HepG2 (cell line): ENCODE data around the gene CLIC6. TPM values are rescaled to one million over a fixed set of nuclear protein-coding genes. Genes with fewer than 3 reads are reported as not detected.

Experiments used
- ATAC-seq: fragments of 200-7000 bp; cut with Tn5 transposase; 3 replicates; pipeline ENCODE4 v1.9.1; 2020; ENCODE audit warnings: mild to moderate bottlenecking, moderate library complexity
- BruUV-seq: library from RNA; stranded (reverse); fragments of 400-500 nt; replicated peaks from 2 replicates; lab custom pipeline; 2021; lab: Mats Ljungman, UMichigan
- CTCF ChIA-PET: fragments of 300-600 bp; formaldehyde crosslinking; extraction: SDS; loops from one replicate; lab custom pipeline; 2021; ENCODE audit warnings: low total read pairs, inconsistent platforms, low intra/inter-chr PET ratio; lab: Yijun Ruan, JAX
- POLR2A ChIA-PET: fragments of 350-600 bp; sonication (Branson Sonifier 250); formaldehyde crosslinking; loops from one replicate; lab custom pipeline; 2020; ENCODE audit warnings: antibody characterized with exemption, inconsistent platforms; lab: Yijun Ruan, JAX
- DNase-seq: peaks from one replicate; pipeline ENCODE4 v3.0.0-alpha.2; 2015; ENCODE audit warnings: low spot score
- FAIRE-seq: peaks from 3 replicates; lab custom pipeline; 2011; peaks lifted over from hg19 to GRCh38; lab: Jason Lieb, UNC
- H2AFZ ChIP-seq: one replicate; pipeline ENCODE4 v1.6.1; 2011; ENCODE audit warnings: low read length, inconsistent platforms
- H3K27ac ChIP-seq: fragments of 300-600 bp; 3 replicates; pipeline ENCODE4 v1.8.0; 2011; ENCODE audit warnings: mixed run types, mild to moderate bottlenecking, mixed read lengths, low read length, inconsistent platforms; ENCODE audit not compliant: insufficient read depth; ENCODE audit errors: extremely low read length
- H3K27me3 ChIP-seq, 2 experiments: fragments of 200-600 bp in 1 of 2; 2 replicates in 1 of 2; 3 replicates in 1 of 2; pipeline versions ENCODE4 v1.6.0 to v1.8.0; 2011; ENCODE audit warnings: low read length in 2 of 2, mild to moderate bottlenecking in 2 of 2, moderate library complexity in 2 of 2, inconsistent platforms in 1 of 2; ENCODE audit not compliant: insufficient read depth in 2 of 2, control insufficient read depth in 1 of 2
- H3K36me3 ChIP-seq, 2 experiments: fragments of 200-600 bp in 1 of 2; replicated peaks in 1 of 2; 2 replicates in 1 of 2; 3 replicates in 1 of 2; pipeline versions ENCODE4 v1.5.1 to v1.8.0; 2011; ENCODE audit warnings: low read length in 2 of 2, inconsistent platforms in 1 of 2; ENCODE audit not compliant: insufficient read depth in 2 of 2, control insufficient read depth in 1 of 2
- H3K4me1 ChIP-seq: 2 replicates; pipeline ENCODE4 v1.5.1; 2012; ENCODE audit warnings: low read length, inconsistent platforms; ENCODE audit not compliant: insufficient read depth
- H3K4me2 ChIP-seq: 2 replicates; pipeline ENCODE4 v1.6.0; 2011; ENCODE audit warnings: low read depth, low read length, inconsistent platforms
- H3K4me3 ChIP-seq, 3 experiments: fragments of 200-600 bp in 1 of 3; sonication (generic), shearing (Covaris generic) in 1 of 3; replicated peaks in 1 of 3; 2 replicates each; pipeline ENCODE4 v1.5.1; 2011 to 2016; ENCODE audit warnings: low read length in 3 of 3, inconsistent platforms in 2 of 3, low read depth in 2 of 3, mild to moderate bottlenecking in 2 of 3, control low read depth in 1 of 3, mixed read lengths in 1 of 3; ENCODE audit not compliant: insufficient read depth in 1 of 3
- H3K79me2 ChIP-seq: one replicate; pipeline ENCODE4 v1.6.1; 2011; ENCODE audit warnings: low read length, inconsistent platforms; ENCODE audit not compliant: insufficient read depth
- H3K9ac ChIP-seq: 2 replicates; pipeline ENCODE4 v1.6.0; 2011; ENCODE audit warnings: mild to moderate bottlenecking, low read depth, low read length, inconsistent platforms; ENCODE audit not compliant: insufficient read depth
- H3K9me3 ChIP-seq: 2 replicates; pipeline ENCODE4 v1.5.1; 2012; ENCODE audit warnings: mild to moderate bottlenecking, low read length
- H4K20me1 ChIP-seq: 2 replicates; pipeline ENCODE4 v1.6.0; 2011; ENCODE audit warnings: inconsistent platforms, mild to moderate bottlenecking, low read length, moderate library complexity; ENCODE audit not compliant: insufficient read depth
- AGO1 ChIP-seq: fragments of 200-400 bp; formaldehyde crosslinking; IDR thresholded peaks from 2 replicates; pipeline ENCODE4 v1.6.1; 2017; ENCODE audit warnings: mild to moderate bottlenecking, low read depth, low read length, moderate library complexity; ENCODE audit not compliant: poor library complexity, severe bottlenecking
- CENPX ChIP-seq: sonication (generic); formaldehyde crosslinking; IDR thresholded peaks from 2 replicates; pipeline ENCODE4 v1.9.0; 2021; ENCODE audit warnings: mild to moderate bottlenecking, missing genetic modification reagents, moderate library complexity
- EZH2 ChIP-seq: conservative IDR thresholded peaks from 2 replicates; pipeline ENCODE4 v1.6.1; 2012; ENCODE audit warnings: mild to moderate bottlenecking, low read depth, low read length, moderate library complexity
- ZMAT3 ChIP-seq: sonication (generic); formaldehyde crosslinking; conservative IDR thresholded peaks from 2 replicates; pipeline ENCODE4 v1.7.0; 2021; ENCODE audit warnings: missing genetic modification reagents
- ZNF629 ChIP-seq: sonication (generic); formaldehyde crosslinking; conservative IDR thresholded peaks from 2 replicates; pipeline ENCODE4 v1.5.0; 2020; ENCODE audit warnings: missing genetic modification reagents
- WGBS: methylation state at CpG from one replicate; pipeline ENCODE4 v1.1.6; 2017; ENCODE audit warnings: low lambda C conversion rate; 5-methylcytosine and 5-hydroxymethylcytosine counted together
- in situ Hi-C: cut with HindIII; loops from 2 replicates; pipeline ENCODE4 v1.10.0; 2017; ENCODE audit warnings: low pct_unique_long_range_greater_than_20kb; ENCODE audit not compliant: extremely low pct_ligation_motif_present
- intact Hi-C: fragments of 100-400 bp; cut with micrococcal nuclease; formaldehyde crosslinking; loops from one replicate; pipeline ENCODE4 v1.10.0; 2022; ENCODE audit not compliant: unreplicated experiment
- polyA plus RNA-seq, 8 experiments: library from polyadenylated mRNA; depleted of rRNA in 3 of 8; stranded (reverse) in 7 of 8; unstranded in 1 of 8; fragments of >200 nt; fragmentation: Illumina TruSeq in 4 of 8; extraction: Trizol in 4 of 8; gene quantifications; 2 replicates each; pipeline versions ENCODE4 v1.2.1 to v1.2.3, GENCODE V29; 2011 to 2016; ENCODE audit warnings: low read depth in 4 of 8, missing spikeins in 1 of 8, mixed read lengths in 1 of 8; ENCODE audit not compliant: insufficient read depth in 1 of 8
- total RNA-seq, 5 experiments: library from RNA; depleted of rRNA; stranded (reverse); fragments of >200 nt; fragmentation: Illumina TruSeq; extraction: Trizol; gene quantifications; 2 replicates each; pipeline ENCODE4 v1.2.3, GENCODE V29; 2016; ENCODE audit warnings: low read depth in 1 of 5
- TF ChIP-seq, protein P1 (sequence below): sonication (generic); formaldehyde crosslinking; IDR thresholded peaks from 2 replicates; pipeline ENCODE4 v1.5.0; 2020; ENCODE audit warnings: missing genetic modification reagents
- TF ChIP-seq, protein P2 (sequence below): sonication (generic); formaldehyde crosslinking; IDR thresholded peaks from 2 replicates; pipeline ENCODE4 v1.5.1; 2020; ENCODE audit warnings: missing genetic modification reagents, mild to moderate bottlenecking, borderline replicate concordance
- TF ChIP-seq, protein P3 (sequence below): sonication (generic); formaldehyde crosslinking; IDR thresholded peaks from 2 replicates; pipeline ENCODE4 v1.5.0; 2020; ENCODE audit warnings: missing genetic modification reagents, mild to moderate bottlenecking, borderline replicate concordance
- TF ChIP-seq, protein P4 (sequence below): sonication (generic); formaldehyde crosslinking; IDR thresholded peaks from 2 replicates; pipeline ENCODE4 v1.8.0; 2022; ENCODE audit warnings: mild to moderate bottlenecking, missing genetic modification reagents, borderline replicate concordance

The CLIC6 gene
- total and polyA plus RNA-seq, 2 of the 13 experiments (the other 11 are each of a cell fraction or from before 2014, with no cell fraction given) = not detected

DNA sequence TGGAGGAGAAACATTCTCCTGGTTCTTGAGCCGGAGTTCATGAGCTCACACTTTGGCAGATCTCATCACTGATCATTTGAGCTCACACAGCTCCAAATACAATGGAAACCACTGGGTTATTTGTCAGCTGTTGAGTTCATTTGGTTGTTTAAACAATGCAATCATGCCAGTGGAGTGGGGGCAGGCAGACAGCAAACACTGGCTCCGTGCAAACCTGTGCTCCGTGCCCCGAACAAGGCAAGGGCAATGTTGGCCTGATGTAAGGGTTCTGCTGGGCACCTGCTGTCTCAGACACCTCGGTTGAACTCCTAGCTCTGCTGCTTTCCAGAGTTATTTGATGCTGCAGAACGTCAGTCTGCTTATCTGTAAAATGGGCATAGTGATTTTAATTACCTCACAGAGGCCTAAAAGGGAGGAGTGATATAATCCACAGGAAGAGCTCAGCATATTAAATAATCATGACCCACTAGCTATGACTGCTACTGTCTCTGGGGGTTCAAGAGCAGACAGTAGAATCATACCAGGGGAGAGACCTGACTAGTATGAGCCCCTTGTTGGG, 20.0 kb upstream of the CLIC6 start:
- TF ChIP-seq EZH2 (no peak), CENPX (CRISPR knock-in tag) (no peak), ZNF629 (peak; percentile 70), ZMAT3 (CRISPR knock-in tag) (no peak), AGO1 (no peak)
- TF ChIP-seq, protein P1, sequence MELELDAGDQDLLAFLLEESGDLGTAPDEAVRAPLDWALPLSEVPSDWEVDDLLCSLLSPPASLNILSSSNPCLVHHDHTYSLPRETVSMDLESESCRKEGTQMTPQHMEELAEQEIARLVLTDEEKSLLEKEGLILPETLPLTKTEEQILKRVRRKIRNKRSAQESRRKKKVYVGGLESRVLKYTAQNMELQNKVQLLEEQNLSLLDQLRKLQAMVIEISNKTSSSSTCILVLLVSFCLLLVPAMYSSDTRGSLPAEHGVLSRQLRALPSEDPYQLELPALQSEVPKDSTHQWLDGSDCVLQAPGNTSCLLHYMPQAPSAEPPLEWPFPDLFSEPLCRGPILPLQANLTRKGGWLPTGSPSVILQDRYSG (CRISPR knock-in tag) = no peak
- TF ChIP-seq, protein P2, sequence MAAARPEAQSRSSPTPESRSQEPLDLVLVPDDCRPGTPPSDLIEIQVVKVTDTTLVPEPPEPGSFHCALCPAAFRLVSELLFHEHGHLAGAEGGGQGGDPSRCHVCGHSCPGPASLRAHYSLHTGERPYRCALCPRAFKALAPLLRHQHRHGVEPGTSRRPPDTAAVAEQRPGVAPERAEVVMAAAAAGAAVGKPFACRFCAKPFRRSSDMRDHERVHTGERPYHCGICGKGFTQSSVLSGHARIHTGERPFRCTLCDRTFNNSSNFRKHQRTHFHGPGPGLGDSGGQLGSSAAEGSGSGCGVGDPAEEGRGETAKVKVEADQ (CRISPR knock-in tag) = no peak
- TF ChIP-seq, protein P3, sequence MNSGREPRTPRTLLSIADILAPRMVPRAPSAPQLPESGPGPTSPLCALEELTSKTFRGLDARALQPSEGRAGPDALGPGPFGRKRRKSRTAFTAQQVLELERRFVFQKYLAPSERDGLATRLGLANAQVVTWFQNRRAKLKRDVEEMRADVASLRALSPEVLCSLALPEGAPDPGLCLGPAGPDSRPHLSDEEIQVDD (CRISPR knock-in tag) = no peak
- TF ChIP-seq, protein P4, sequence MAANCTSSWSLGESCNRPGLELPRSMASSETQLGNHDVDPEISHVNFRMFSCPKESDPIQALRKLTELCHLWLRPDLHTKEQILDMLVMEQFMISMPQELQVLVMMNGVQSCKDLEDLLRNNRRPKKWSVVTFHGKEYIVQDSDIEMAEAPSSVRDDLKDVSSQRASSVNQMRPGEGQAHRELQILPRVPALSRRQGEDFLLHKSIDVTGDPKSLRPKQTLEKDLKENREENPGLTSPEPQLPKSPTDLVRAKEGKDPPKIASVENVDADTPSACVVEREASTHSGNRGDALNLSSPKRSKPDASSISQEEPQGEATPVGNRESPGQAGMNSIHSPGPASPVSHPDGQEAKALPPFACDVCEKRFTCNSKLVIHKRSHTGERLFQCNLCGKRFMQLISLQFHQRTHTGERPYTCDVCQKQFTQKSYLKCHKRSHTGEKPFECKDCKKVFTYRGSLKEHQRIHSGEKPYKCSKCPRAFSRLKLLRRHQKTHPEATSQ (CRISPR knock-in tag) = no peak

More for the DNA sequence above, 20.0 kb upstream of the CLIC6 start:
- no peak overlapping the region for H3K27ac ChIP-seq
- ChIA-PET POLR2A (no interaction called here), CTCF (no interaction called here)
- no TSS peak for BruUV-seq
- H3K9me3 ChIP-seq = peaks cover 12% of the 10 kb centered on the region; the same call in 1 of the 2 replicates
- H3K79me2 ChIP-seq = no peaks in the 10 kb centered on the region
- H2AFZ ChIP-seq = no peak overlapping the region
- DNase-seq = no peak
- 11% methylated on average over 6 of the region's 6 CpGs for WGBS
- no peaks in the 10 kb centered on the region for H3K36me3 ChIP-seq
- no peak overlapping the region for H3K4me3 ChIP-seq
- peaks cover 9% of the 10 kb centered on the region for H3K4me1 ChIP-seq
- ATAC-seq = no peak
- intact Hi-C loops (no loop called here), in situ Hi-C loops (no loop called here)
- H4K20me1 ChIP-seq = no peaks in the 10 kb centered on the region
- peaks cover 2 to 12% of the 10 kb centered on the region in 2 experiments; a peak in 3 of 5 replicates for H3K27me3 ChIP-seq
- no peak overlapping the region for H3K9ac ChIP-seq
- H3K4me2 ChIP-seq = no peak overlapping the region
- no peak for FAIRE-seq
